B cell (primary cell): ENCODE data around the gene CHIT1.
"Not testable (repeated sequence)": the region's sequence is repeated elsewhere in the genome, so short reads cannot be mapped to it uniquely, and the experiment has no call there.

ENCODE experiments used
- EZH2 ChIP-seq: IDR thresholded peaks from 2 replicates; pipeline ENCODE4 v1.6.1; 2012; ENCODE audit warnings: borderline replicate concordance, low read depth, mild to moderate bottlenecking, moderate library complexity, low read length; ENCODE audit not compliant: insufficient read depth, poor library complexity, severe bottlenecking
- TF ChIP-seq, protein P1 (sequence below): fragments of 200-600 bp; IDR thresholded peaks from one replicate; pipeline ENCODE4 v1.8.0; 2022; ENCODE audit warnings: antibody characterized with exemption, mild to moderate bottlenecking

DNA sequence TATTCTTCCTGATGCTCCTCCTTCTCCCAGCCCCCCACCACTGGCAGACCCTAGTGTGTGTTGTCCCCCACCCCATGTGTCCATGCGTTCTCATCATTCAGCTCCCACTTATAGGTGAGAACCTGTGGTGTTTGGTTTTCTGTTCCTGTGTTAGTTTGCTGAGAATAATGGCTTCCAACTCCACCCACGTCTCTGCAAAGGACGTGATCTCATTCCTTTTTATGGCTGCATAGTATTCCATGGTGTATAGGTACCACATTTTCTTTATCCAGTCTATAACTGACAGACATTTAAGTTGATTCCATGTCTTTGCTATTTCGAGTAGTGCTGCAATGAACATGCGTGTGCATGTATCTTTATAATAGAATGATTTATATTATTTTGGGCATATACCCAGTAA, 12.2 kb upstream of the CHIT1 start:
- TF ChIP-seq, protein P1, sequence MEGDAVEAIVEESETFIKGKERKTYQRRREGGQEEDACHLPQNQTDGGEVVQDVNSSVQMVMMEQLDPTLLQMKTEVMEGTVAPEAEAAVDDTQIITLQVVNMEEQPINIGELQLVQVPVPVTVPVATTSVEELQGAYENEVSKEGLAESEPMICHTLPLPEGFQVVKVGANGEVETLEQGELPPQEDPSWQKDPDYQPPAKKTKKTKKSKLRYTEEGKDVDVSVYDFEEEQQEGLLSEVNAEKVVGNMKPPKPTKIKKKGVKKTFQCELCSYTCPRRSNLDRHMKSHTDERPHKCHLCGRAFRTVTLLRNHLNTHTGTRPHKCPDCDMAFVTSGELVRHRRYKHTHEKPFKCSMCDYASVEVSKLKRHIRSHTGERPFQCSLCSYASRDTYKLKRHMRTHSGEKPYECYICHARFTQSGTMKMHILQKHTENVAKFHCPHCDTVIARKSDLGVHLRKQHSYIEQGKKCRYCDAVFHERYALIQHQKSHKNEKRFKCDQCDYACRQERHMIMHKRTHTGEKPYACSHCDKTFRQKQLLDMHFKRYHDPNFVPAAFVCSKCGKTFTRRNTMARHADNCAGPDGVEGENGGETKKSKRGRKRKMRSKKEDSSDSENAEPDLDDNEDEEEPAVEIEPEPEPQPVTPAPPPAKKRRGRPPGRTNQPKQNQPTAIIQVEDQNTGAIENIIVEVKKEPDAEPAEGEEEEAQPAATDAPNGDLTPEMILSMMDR, result not testable (repeated sequence)
- not testable (repeated sequence) for TF ChIP-seq EZH2
